Fibroblast of the aortic adventitia (primary cell): ENCODE measurements around the gene CHURC1. TPM values are rescaled to one million over a fixed set of nuclear protein-coding genes. Genes with fewer than 3 reads are reported as not detected.

ENCODE experiments used
- DNase-seq: peaks from one replicate; pipeline ENCODE4 v3.0.0-alpha.2; 2010; ENCODE audit warnings: low read depth
- H3K4me3 ChIP-seq: 2 replicates; pipeline ENCODE4 v1.5.1; 2011; ENCODE audit warnings: low read depth, mild to moderate bottlenecking, control low read depth, low read length, moderate library complexity
- total RNA-seq: library from RNA; depleted of rRNA; stranded (reverse); fragments of >200 nt; gene quantifications from 2 replicates; pipeline ENCODE4 v1.2.3, GENCODE V29; 2012; ENCODE audit warnings: low replicate concordance
- TF ChIP-seq, protein P1 (sequence below): IDR thresholded peaks from 2 replicates; pipeline ENCODE4 v1.5.1; 2011; ENCODE audit warnings: mild to moderate bottlenecking, low read length, control low read depth, inconsistent platforms; ENCODE audit not compliant: insufficient read depth

Gene CHURC1
- total RNA-seq, 1 donor: 85.4 TPM

DNA sequence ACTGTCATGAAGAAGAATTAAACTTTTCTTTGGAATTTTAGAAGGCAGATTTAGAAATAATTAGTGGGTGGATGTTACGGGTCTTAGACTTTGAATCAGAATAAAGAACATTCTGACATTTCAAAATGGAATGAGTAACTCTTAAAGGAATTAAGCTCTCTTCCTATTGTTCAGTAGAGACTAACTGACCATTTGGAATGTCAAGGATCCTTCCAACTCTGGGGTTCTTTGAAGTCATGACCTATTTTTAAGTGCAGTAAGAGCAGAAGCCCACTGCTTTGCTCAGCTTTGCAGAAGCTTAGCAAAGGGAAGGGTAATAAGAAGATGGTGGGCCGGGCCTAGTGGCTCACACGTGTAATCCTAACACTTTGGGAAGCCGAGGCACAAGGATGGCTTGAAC lies 4.0 kb downstream of the CHURC1 start:
- peak; percentile 30 for DNase-seq
- no peak overlapping the region for H3K4me3 ChIP-seq
- TF ChIP-seq, protein P1, sequence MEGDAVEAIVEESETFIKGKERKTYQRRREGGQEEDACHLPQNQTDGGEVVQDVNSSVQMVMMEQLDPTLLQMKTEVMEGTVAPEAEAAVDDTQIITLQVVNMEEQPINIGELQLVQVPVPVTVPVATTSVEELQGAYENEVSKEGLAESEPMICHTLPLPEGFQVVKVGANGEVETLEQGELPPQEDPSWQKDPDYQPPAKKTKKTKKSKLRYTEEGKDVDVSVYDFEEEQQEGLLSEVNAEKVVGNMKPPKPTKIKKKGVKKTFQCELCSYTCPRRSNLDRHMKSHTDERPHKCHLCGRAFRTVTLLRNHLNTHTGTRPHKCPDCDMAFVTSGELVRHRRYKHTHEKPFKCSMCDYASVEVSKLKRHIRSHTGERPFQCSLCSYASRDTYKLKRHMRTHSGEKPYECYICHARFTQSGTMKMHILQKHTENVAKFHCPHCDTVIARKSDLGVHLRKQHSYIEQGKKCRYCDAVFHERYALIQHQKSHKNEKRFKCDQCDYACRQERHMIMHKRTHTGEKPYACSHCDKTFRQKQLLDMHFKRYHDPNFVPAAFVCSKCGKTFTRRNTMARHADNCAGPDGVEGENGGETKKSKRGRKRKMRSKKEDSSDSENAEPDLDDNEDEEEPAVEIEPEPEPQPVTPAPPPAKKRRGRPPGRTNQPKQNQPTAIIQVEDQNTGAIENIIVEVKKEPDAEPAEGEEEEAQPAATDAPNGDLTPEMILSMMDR: no peak

DNA sequence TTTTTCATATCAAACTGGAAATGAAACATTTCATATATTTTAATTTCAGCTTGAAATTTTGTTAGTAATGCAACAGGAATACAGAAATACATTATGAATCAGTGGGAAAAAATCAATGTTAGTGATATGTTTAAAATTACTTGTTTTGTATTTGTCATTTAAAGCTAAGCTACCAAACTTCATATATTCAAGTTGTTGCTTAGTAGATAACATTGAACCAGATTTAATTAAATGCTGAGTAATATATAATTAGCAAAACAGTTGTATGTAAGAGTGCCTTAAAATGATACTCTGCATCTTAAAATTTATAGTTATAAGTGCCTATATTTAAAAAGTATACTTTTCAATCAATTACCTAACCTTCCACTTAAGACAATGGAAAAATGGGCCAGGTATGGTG lies 5.0 kb downstream of the CHURC1 start:
- no peak overlapping the region for H3K4me3 ChIP-seq
- TF ChIP-seq, protein P1: no peak
- no peak for DNase-seq

DNA sequence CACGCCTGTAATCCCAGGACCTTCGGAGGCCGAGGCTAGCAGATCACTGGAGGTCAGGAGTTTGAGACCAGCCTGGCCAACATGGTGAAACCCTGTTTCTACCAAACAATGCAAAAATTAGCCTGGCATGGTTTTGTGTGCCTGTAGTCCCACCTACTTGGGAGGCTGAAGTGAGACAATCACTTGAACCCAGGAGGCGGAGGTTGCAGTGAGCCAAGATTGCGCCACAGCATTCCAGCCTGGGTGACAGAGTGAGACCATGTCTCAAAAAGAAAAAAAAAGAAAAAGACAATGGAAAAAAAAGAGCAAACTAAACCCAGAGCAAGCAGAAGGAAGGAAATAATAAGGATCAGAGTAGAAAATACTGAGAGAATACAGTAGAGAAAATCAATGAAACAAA lies 5.4 kb downstream of the CHURC1 start:
- no peak overlapping the region for H3K4me3 ChIP-seq
- DNase-seq: peak; percentile 4
- TF ChIP-seq, protein P1: no peak

DNA sequence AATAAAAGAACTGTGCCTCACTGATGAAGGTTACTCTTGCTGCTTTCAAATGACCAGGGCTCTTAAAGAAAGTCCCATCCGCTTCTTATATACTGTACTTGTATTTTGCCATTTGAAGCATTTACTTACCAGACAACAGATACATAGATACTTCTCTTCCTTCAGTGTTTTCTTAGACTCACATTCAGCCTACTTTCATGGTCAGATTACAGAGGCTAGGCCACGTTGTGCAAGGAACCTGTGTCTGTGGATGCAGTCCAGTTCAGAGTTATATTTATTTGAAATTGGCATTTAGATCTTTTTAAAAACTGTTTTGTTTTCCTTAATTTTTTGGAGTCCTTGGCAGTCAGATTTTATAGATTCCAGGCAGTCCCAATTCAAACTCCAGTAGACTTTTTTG lies 6.2 kb downstream of the CHURC1 start:
- TF ChIP-seq, protein P1: no peak
- DNase-seq: no peak
- no peak overlapping the region for H3K4me3 ChIP-seq

DNA sequence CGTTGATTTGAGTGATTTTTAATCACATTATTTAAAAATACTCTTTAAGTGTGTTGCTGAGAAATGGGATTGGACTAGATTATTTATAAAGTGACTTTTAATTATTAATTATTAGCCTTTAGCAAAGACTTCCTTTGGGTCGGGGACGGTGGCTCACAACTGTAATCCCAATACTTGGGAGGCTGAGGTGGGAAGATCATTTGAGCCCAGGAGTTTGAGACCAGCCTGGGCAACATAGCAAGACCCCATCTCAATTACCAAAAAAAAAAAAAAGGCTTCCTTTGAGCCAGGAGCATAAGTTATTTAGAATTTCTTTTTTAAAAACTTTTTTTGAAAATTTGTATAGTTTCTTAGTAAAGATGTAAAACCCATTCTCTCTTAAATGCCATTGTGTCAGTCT lies 8.8 kb downstream of the CHURC1 start:
- TF ChIP-seq, protein P1: no peak
- H3K4me3 ChIP-seq: no peak overlapping the region
- DNase-seq: no peak

DNA sequence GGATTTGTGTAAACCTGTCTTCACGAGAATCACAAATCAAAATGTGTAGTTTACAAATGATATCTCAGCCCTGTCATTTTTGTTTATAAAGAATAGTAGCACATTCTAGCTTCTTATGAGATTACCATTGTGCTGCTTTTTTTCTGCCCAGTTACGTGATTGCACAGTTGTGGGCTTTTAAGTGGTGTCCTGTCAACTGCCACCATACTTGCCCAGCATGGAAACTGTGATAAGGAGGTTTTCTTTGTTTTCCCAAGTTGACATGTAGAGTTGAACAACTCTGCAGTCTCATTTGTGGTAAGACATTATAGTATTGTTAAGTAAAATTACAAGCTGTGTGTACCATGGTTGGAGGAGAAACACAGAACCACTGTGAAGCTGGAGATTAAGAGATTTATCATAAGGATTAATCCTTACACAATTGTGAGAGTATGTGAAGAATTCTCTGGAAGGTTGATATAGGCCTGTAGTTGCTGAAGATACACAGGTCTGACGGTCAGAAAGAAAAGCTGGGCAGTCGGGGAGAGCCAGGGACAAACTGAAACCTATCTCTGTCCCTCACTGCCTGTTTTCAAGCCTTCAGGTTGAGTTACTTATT lies 12.2 kb downstream of the CHURC1 start:
- no peak overlapping the region for H3K4me3 ChIP-seq
- TF ChIP-seq, protein P1: no peak
- DNase-seq: no peak

DNA sequence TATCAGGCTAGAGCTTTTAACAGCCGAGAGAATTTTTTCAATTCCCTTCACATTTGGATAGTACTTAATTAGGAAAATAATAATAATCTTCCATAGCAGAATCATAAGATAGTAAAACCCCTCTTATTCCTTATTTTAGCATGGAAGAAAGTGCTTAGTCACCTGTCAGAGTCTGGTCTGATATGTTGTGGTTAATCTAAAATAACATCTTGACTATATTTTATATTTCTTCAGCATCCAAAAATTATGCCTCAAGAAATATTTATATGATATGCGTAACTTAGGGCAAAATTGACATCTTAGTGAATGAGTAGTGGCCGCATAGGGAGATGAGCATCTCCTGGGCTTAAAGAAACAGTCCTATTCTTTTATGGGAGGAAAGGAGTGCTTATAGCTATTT lies 12.8 kb downstream of the CHURC1 start:
- DNase-seq: no peak
- no peak overlapping the region for H3K4me3 ChIP-seq
- TF ChIP-seq, protein P1: no peak
